ENCODE data around the gene CARS2. TPM values are rescaled to one million over a fixed set of nuclear protein-coding genes. Genes with fewer than 3 reads are reported as not detected.

The CARS2 gene
- total and polyA plus RNA-seq, 2 experiments from 2014 or later: 39.0 to 53.5 TPM

GRCh38 chr13:110683921-110684320, 22.0 kb downstream of the CARS2 start:
- H3K79me2 ChIP-seq (replicated peaks; ENCODE audit: insufficient read depth): no peaks in the 10 kb centered on the region
- H3K4me3 ChIP-seq: no peak overlapping the region
- H3K4me2 ChIP-seq: no peak overlapping the region
- H3K4me3 Mint-ChIP-seq: no peak overlapping the region
- TF ChIP-seq STAT1 (IDR thresholded peaks at IDR 0.05; ENCODE audit: unreplicated experiment): no peak
- no peak for TF ChIP-seq ZNF331 (CRISPR knock-in tag; IDR thresholded peaks at IDR 0.05; ENCODE audit: low read depth)
- TF ChIP-seq CTCF (conservative IDR thresholded peaks at IDR 0.05; ENCODE audit: low read depth in 2 of 2): no peak
- no peak for TF ChIP-seq CREB1 (CRISPR knock-in tag; IDR thresholded peaks at IDR 0.05; ENCODE audit: low read depth)
- TF ChIP-seq EZH2phosphoT487 (IDR thresholded peaks at IDR 0.05; ENCODE audit: unreplicated experiment): no peak
- TF ChIP-seq EZH2 (IDR thresholded peaks at IDR 0.05; ENCODE audit: low read depth, unreplicated experiment): no peak
- no peak for TF ChIP-seq ETS1 (IDR thresholded peaks at IDR 0.05)
- TF ChIP-seq POLR2AphosphoS5 (IDR thresholded peaks at IDR 0.05; ENCODE audit: low read depth): no peak
- no peak for TF ChIP-seq NANOG (IDR thresholded peaks at IDR 0.05; ENCODE audit: borderline replicate concordance)
- TF ChIP-seq ZNF462 (CRISPR knock-in tag; IDR thresholded peaks at IDR 0.05): no peak
- no peak for TF ChIP-seq REST (IDR thresholded peaks at IDR 0.05; ENCODE audit: unreplicated experiment)
- no peak for TF ChIP-seq JUNB (IDR thresholded peaks at IDR 0.05; ENCODE audit: unreplicated experiment)
- no peak for TF ChIP-seq ZNF114 (CRISPR knock-in tag; IDR thresholded peaks at IDR 0.05)
- H3K27me3 Mint-ChIP-seq (ENCODE audit: insufficient read depth, low read depth, poor library complexity): peaks cover 4% of the 10 kb centered on the region
- H3K27ac ChIP-seq (ENCODE audit: low read depth): no peak overlapping the region
- H3F3A ChIP-seq (replicated peaks; ENCODE audit: low read depth): no peaks in the 10 kb centered on the region
- H3K27me3 ChIP-seq (ENCODE audit: insufficient read depth): no peaks in the 10 kb centered on the region
- peaks cover 23% of the 10 kb centered on the region; the same call in 1 of the 2 replicates for H3K36me3 ChIP-seq (ENCODE audit: insufficient read depth)
- no peaks in the 10 kb centered on the region for H3K4me1 ChIP-seq (ENCODE audit: insufficient read depth)
- H2AFZ ChIP-seq: no peak overlapping the region
- ATAC-seq (no peak), DNase-seq (ENCODE audit: low spot score) (no peak)
- no peaks in the 10 kb centered on the region for H3K9me2 ChIP-seq (ENCODE audit: insufficient read depth)
- peaks cover 42% of the 10 kb centered on the region for H3K36me3 Mint-ChIP-seq (ENCODE audit: low read depth)
- H4K20me1 ChIP-seq (replicated peaks; ENCODE audit: insufficient read depth): no peaks in the 10 kb centered on the region; the same call in none of the 2 replicates
- H3K27ac Mint-ChIP-seq: no peak overlapping the region
- no peaks in the 10 kb centered on the region for H3K4me1 Mint-ChIP-seq
- no peaks in the 10 kb centered on the region for H3K9me3 Mint-ChIP-seq

All from GM23338 (cell line).